Fibroblast of peridontal ligament (primary cell): Measurements from ENCODE around the gene HTRA3.

Experiments used
- DNase-seq: peaks from one replicate; pipeline ENCODE4 v3.0.0-alpha.2; 2010; ENCODE audit errors: extremely low read depth

HTRA3 gene

DNA sequence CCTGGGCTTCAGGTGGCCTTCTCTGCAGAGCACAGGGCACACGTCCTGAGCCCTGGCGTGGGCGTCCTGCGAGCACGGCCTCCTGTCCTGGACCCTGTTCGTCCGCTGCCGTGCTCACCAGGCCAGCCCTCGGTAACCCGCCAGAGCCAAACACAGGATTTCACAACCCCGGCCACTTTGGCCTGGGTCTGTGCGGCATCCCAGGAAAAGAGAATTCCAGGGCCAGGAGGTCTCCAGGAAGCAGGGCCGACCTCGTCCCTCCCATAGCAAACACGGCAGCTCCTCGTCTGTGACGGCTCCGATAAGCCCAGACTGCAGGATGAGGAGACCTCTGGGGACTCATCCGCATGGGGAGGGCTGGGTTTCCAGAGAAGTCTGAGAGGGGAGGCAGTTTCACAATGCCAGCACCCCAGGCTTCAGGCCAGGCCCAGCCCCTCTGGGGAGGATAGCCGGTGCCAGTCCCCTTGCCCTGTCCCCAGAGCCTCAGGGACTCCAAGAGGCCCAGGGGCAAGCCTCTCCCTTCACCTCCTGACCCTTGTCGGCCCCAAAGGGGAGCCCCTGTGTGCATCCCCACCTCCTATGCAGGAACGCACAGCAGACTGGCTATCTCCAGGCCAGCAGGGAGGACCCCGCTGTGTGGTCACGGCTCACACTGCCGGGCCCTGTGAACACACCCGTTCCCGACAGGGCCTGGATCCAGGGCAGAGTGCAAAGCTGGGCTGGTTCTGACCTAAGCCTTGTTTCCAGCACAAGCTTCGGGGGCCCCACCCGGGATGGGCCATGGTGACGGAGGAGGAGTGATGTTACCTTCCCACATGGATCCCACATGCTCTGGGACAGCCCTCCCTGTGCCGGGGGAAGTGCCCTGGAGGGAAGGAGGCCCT is 22.3 kb upstream of the HTRA3 start:
- DNase-seq = no peak

DNA sequence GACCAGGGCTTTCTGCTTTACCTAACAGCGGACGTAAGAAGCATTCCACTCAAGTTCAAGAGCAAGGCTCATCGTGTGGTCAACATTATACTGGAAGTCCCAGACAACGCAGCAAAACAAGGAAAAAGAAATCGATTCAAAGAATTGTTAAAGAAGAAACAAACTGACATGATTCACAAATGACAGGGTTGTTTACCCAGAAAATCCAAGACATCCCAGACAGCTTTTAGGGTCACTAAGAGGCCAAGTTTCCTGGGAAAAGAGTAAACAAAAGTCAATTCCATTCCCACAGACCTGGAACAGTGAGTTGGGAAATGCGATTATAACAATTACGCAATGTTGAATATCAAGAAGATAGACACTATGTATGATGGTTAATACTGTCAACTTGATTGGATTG is 21.5 kb upstream of the HTRA3 start:
- peak; percentile 46 for DNase-seq

DNA sequence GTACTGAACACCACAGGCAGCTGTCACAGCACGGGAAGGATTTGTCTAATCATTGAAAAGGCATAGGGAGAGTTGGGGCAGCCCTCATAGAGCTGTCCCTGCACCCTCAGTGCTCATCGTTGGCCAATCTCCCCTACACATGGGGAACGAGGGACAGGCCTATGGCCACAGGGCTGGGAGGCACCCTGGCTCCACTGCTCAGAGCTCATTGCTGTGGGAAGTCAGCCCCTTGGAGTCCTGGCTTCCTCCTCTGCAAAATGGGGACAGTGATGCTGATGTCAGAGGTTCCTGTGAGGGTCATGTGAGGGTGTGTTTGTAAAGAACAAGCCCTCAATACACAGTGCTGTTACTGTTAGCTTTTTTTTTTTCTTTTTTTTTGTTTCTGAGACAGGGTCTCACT is 19.3 kb upstream of the HTRA3 start:
- no peak for DNase-seq

DNA sequence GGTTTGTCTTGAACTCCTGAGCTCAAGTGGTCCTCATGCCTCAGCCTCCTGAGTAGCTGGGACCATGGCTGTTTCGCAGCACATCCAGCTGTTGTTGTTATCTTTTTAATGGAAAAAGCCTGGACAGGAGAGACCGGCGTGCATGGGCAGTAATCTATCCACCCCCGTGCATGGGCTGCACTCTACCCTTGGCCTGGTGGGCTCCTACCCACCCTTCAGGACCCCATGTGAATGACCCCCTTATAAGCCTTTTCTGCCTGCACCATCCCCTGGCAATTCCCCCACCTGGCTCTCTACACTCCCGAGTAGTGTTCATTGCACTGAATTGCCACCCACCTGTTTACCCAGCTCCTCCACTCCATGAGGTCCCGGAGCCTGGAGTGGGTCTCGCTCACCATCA is 18.9 kb upstream of the HTRA3 start:
- DNase-seq = no peak

DNA sequence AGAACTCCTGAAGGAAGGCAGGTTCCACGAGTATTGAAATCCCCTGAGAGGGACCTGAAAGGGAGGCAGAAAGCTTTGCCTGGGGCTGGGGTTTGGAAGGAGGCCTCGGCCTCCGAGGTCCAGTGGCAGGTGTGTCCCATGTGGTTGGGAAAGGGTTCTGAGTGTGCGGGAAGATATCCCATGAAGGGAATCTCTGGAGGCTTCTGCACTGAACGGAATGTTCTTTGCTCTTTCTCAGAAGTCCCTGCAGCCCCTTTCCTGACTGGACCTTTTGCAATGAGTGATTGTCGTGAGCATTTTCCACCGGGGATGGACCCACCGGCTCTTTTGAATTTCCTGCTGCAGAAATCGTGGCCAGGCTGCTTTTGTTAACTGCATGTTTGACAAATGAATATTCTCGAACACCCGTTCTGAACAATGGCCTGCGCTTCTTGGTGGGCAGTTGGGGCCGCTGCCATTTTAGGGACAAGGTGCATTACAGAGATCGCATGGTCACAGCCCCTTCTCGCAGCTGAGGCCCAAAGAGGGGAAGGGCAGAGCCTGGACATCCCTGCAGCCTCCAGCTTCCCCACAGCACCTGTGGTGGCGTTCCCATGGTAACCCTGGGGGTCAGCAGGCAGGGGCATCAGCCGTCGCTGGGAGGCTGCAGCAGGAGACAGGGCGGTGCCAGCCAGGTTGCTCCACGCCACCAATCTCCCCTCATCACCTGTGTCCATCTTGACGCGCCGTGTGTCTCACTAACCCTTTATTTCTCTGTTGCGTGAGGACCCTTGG is 18.3 kb upstream of the HTRA3 start:
- no peak for DNase-seq

DNA sequence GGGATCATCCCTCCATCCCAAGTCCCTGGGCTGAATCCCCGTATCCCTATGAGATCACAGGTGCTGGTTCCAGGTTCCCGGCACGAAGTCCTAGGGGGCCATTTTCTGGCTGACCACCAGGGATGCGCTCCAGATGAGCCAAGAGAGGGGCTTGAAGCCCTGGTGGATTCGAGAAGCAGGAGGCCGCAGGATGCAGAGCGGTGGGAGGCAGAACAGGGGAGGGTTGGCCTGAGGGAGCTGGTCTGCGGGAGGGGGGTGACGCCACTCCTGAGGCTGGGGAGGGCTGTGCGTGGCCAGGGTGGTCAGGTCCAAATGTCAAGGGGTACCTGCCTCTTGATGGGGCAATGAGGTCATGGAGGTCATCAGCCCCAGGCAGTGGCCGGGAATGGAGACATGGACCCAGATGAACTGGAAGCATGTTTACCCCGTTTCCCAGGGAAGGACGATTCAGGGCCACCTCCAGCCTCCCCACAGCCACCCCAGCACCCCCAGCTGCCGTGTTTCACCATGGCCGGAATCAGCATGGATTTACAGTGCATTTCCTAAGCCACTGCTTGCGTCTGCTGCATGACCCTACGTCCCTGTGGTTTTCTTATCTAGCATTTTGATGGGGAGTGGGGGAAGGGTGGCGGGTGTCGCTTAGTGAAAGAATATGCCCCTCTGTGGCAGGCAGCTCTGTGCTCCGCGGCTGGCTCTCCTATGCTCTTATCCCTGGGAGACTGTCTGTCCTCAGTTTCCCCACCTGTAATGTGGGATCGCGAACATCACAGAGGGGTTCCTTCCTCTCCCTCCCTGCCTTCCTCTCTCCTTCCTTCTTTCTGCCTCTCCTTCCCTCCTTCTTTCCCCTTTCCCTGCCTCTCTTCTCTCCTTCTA is 17.0 kb upstream of the HTRA3 start:
- no peak for DNase-seq

DNA sequence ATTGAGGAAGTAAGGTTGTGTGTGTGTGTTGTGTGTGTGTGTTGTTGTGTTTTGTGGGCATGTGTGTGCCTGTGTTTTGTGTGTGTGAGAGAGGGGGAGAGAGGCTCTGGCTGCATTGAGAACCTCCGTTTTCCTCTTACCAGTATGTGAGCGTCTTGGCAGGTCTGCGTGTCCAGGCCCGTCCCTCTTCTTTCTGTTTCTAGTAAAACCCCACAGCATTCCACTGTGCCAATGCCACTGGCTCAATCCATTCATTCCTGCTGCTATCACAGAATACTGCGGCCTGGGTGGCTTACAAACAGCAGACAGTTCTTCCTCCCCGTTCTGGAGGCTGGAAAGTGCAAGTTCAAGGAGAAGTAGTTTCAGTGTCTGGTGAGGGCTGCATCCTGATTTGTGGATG is 15.5 kb upstream of the HTRA3 start:
- no peak for DNase-seq

DNA sequence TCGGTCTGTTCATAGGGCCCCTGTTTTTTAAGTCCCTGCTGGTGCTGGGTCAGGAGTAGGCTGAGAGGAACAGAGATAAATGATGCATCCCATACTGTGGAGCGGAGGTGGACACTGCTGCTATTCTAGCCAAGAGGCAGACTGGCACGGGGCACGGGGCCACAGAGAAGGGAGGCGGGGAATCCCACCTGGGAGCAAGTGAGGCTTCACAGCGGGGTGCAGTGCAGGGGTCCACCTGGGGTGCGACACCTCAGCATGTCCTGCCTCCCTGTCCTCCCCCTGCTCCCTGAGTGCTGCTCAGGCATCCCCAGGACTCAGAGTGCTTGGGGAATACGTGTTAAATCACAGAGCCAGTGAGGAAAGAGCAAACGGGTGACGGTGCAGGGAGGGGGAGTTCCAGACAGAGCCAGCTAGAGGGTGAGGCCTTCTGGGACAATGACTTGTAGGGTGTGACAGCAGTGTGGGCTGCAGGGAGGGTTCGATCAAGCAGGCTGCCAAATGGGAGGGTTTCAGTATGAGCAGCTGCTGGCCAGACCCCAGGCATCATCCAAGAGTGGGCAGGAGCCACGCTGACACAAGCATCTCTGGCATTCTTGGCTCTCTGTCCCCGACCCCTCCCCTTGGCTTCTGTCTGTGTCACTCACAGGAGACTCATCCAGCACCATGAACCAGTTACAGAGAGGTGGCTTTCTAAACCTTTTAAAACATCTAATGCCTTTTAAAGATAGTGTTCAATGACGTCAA is 13.7 kb upstream of the HTRA3 start:
- no peak for DNase-seq

DNA sequence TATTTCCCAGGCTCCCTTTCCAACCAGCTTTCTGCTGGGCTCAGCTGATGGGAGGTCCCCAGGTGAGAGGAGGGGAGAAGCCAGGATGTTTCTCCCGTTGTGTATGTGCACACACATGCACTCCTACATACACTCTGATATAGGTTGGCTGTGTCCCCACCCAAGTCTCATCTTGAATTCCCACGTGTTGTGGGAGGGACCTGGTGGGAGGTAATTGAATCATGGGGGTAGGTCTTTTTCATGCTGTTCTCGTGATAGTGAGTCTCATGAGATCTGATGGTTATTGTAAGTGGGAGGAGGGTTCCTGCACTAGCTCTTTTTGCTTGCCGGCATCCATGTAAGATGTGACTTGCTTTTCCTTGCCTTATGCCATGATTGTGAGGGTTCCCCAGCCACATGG is 11.7 kb upstream of the HTRA3 start:
- DNase-seq = no peak

DNA sequence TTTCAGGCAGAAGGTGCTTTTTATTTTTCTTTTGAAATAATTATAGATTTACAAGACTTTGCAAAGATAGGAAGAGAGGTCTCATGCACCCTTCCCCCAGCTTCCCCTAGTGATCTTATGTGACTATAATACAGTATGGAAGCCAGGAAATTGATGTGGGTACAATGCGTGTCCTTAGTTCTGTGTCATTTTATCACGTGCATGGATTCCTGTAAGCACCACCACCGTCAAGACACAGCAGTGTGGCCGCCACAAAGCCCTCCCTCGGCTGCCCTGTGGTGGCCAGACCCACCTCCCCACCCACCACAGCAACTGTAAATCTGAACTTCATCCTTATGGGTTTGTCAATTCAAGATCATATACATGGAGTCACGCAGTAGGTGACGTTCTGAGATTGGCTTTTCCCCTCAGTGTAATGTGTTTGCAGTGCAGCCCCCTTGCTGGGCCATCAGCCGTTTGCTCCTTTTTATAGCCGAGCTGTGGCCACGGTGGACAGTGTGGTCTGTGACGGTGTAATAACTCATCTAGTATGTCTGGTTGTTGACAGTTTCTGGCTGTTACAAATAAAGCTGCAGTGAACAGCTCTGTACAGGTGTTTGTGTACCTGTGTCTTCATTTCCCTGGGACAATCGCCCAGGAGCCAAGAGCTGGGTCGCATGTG is 10.9 kb upstream of the HTRA3 start:
- no peak for DNase-seq

DNA sequence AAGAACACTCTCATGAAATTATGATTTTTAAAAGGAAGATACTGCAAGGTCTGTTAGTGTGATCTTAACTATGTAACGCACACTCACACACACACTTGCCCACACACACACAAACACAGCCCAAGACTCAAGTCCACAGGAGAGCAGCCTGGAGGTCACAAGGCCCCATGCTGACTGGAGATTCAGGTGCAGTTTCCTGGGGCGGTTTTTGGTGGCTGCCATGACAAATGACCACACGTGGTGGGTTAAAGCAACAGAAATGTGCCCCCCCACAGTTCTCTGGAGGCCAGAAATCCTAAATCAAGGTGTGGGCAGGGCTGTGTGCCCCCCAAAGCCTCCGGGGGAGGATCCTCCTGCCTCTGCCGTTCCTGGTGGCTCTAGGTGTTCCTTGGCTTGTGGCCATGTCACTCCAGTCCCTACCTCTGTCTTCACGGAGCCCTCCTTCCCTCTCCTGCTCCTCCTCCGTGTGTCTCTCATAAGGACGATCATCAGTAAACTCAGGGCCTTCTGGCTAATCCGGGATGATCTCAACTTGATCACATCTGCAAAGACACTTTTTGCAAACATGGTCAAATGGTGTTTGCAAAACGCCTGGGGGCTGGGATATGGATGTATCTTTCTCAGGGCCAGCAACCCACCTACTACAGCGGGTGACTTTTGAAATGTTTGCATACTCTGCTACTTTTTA is 9.7 kb upstream of the HTRA3 start:
- DNase-seq = no peak

DNA sequence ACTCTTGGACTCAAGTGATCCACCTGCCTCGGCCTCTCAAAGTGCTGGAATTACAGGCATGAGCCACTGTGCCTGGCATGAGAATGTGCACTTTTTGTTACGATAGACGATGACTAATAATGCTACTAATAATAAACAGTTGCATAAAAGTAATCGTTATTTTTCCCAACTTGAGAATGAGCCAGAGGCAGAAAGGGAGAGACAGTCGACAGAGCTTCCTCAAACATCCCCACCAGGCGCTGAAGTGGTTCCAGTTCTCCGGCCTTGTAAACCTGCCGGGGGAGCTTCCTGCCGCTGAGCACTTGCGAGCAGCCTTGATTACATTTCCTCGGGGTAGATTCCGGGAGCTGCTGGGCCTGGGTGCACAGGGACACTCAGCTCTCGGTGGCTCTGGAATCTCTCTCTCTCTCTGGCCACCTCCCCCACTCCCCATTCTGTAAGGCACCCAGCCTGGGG is 8.9 kb upstream of the HTRA3 start:
- DNase-seq = peak; percentile 56

DNA sequence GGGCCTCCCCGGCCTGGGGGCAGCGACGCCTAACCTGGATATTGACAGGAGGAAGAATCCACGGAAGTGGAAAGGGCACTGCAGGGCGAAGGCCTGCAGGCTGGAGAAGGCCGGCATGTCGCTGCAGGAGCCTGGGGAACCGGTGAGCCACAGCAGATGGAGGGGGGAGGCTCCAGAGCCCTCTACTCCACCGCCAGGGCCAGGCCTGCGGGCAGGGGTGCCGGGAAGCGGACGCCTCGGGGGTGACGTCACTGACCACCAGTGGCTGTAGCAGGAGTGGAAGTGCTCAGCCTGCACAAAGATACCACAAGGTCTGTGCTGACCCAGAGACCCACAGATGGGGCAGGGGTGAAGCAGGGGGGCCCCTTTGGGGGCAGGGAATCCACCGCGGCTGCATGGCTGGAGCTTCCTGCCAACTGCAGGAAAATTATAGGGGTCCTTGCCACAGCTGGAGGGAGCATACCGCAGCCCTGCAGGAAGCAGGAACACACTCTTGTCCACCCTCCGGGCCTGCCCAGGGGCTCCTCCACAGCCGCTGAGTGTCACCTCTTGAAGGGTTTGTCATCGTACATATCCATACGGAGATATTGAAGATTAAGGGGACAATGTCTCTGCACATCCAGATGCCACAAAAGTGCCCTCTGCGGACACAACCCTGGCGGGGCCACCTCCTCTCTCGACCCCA is 7.6 kb upstream of the HTRA3 start:
- DNase-seq = peak; percentile 56

DNA sequence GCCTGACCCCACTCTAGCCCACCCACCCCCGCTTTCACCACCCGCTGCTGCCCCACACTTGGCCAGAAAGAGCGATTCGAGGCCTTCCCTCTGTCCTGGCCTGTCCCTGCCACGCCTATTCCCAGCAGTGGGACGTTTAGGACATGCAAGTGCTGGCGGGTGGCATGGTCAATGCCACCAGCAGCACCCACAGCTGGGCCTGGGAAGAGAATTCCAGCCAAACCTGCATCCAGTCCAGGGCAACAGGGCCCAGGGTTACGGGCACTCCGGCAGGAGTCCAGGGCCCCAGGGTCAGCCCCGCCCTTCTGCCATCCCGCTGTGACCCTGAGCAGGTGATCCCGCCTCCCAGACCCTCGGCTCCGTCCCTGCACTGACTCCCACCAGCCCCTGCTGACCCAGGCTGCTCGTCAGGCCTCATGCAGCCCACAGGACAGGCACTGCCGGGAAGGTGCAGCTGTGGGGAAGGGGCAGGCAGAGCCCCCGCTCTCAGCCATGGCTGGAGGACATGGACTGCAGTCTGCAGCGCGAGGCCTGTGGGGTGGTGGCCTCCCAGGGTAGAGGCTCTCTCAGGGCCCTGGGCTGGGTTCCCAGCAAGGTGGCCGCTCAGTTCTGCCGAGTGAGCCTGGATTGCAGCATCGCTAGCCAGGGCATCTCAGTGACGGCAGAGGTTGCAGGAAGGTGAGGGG is 6.8 kb upstream of the HTRA3 start:
- no peak for DNase-seq

DNA sequence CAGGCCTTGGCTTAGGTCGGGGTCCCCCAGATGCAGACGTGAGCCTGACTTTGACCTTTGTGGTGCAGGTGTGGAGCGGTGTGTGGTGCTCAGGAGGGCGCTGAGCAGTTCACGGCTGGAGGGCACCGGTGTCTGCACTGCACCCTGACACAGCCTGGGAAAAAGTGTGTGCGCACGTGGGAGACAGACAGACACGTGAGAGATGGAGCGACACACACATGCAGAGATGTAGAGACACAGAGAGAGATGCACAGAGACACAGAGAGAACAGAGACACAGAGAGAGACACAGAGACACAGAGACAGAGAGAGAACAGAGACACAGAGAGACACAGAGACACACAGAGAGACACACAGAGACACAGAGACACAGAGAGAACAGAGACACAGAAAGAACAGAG is 6.2 kb upstream of the HTRA3 start:
- DNase-seq = no peak

DNA sequence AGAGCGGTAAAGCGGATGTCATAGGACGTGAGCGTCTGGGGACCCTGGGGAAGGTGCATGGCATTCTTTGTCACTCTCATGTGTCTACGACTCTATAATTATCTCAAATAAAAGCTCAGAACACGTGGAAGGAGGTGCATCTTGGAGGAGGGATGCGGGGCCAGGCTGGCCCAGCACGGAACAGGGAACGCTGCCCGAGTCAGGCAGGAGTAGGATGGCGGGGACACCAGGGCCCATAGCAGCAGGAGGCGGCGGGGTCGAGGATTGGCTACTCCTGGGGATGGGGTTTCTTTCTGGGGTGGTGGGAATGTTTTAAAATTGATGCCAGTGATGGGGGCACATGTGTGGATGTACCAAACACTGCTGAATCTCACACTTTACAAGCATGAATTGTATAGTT is 5.4 kb upstream of the HTRA3 start:
- DNase-seq = no peak

DNA sequence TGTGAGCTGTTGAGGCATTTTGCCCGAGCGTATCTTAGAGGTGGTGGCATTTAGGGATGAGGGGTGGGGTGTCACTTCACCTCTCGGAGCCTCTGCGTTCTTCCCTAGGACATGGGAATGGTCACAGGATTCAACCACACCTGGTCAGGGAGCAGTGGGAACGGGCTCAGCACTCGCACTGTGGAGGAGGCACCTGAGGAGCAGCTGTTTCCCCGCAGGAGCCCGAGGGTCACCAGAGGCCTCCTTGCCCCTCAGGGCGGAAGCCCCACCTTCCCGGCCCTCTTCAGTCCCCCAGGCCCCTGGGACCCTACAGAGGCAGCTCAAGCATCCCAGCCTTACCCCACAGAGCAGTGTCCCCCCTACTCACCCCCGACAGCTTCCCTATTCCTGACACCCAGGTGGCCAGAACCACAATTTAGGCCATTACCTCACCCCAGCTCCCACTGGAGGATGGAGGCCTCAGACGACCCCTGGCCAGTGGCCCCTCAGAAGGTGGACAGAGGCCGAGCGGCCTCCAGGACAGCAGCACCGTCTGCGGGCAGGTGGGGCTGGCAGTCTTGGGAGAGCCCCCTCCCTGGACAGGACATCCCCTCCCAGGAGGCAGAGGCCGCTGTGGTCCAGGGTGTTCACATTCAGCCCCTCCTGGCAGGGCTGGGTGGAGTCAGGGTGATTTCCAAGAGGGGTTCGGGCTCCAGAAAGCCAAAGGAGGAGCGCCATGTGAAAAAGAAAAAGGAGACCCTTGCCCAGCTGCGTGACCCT is 4.2 kb upstream of the HTRA3 start:
- DNase-seq = no peak

DNA sequence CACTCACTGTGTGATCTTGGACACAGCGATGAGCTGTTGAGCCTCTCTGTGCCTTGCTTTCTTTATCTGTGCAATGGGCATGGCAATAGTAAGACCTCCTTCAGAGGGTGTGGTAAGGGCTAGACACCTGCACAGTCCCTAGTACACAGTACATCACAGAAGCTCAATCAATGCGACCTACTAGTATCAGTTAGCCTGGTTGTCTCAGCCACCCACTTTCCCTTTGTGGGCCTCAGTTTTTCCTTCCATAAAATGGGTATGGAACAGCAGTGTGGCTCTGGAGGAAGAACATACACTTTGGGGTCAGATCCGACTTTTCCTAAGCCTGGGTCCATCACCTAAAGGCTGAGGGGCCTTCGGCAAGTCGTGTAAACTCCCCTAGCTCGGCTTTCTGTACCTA is 3.5 kb upstream of the HTRA3 start:
- DNase-seq = no peak
